Stimulated activated CD4-positive, alpha-beta T cell treated with anti-CD3 and anti-CD28 coated beads, TNF-alpha, amount 100 ng/mL, for 24 hours (primary cell): ENCODE measurements around the gene WT1.

Experiments
- DNase-seq, 3 experiments: peaks; one replicate each; pipeline ENCODE4 v3.0.0-alpha.2; 2020; ENCODE audit warnings: low read depth in 3 of 3

Gene WT1

GRCh38 chr11:32421992-32422391 lies 13.3 kb downstream of the WT1 start:
- DNase-seq, result no peak

GRCh38 chr11:32420937-32421901 lies 14.1 kb downstream of the WT1 start:
- no peak for DNase-seq

GRCh38 chr11:32420139-32420538 lies 15.2 kb downstream of the WT1 start:
- DNase-seq, result no peak

- no peak for DNase-seq
These were observed 16.5 kb downstream of the WT1 start for GRCh38 chr11:32418836-32419235.

GRCh38 chr11:32417806-32418205 lies 17.5 kb downstream of the WT1 start:
- DNase-seq, result no peak

- no peak for DNase-seq
These were observed 19.0 kb downstream of the WT1 start for GRCh38 chr11:32416301-32416700.

GRCh38 chr11:32414925-32415324 lies 20.4 kb downstream of the WT1 start:
- no peak for DNase-seq

- no peak for DNase-seq
These were observed 23.3 kb downstream of the WT1 start for GRCh38 chr11:32411942-32412615.

GRCh38 chr11:32405592-32405991 lies 29.7 kb downstream of the WT1 start:
- no peak for DNase-seq

- no peak for DNase-seq
These were observed 32.5 kb downstream of the WT1 start for GRCh38 chr11:32402836-32403235.

- DNase-seq, result no peak
These were observed 34.5 kb downstream of the WT1 start for GRCh38 chr11:32400670-32401369.

GRCh38 chr11:32400196-32400595 lies 35.1 kb downstream of the WT1 start:
- DNase-seq, result no peak

GRCh38 chr11:32396991-32397390 lies 38.3 kb downstream of the WT1 start:
- DNase-seq, result no peak

- no peak for DNase-seq
These were observed 39.0 kb downstream of the WT1 start for GRCh38 chr11:32396331-32396730.

GRCh38 chr11:32395127-32395526 lies 40.2 kb downstream of the WT1 start:
- no peak for DNase-seq

GRCh38 chr11:32392840-32393239 lies 42.5 kb downstream of the WT1 start:
- no peak for DNase-seq

GRCh38 chr11:32391956-32392553 lies 43.3 kb downstream of the WT1 start:
- DNase-seq, result no peak

- no peak for DNase-seq
These were observed 43.9 kb downstream of the WT1 start for GRCh38 chr11:32391479-32391878.

GRCh38 chr11:32390712-32391111 lies 44.6 kb downstream of the WT1 start:
- DNase-seq, result no peak

- no peak for DNase-seq
These were observed 46.2 kb downstream of the WT1 start for GRCh38 chr11:32388871-32389770.

- no peak for DNase-seq
These were observed 47.0 kb downstream of the WT1 start for GRCh38 chr11:32388365-32388764.
